ENCODE results near the gene ANKRD52.

ANKRD52 gene

GRCh38 chr12:56236985-56237384 is 21.2 kb downstream of the ANKRD52 start:
- H3K4me3 ChIP-seq (ENCODE audit: low read length): no peak overlapping the region
- H3K9me3 ChIP-seq (ENCODE audit: insufficient read depth, low read length): no peaks in the 10 kb centered on the region
- H3K27ac ChIP-seq (ENCODE audit: low read length): no peak overlapping the region
- TF ChIP-seq CTCF (IDR thresholded peaks at IDR 0.05; ENCODE audit: low read depth, low read length): no peak
- no peak for TF ChIP-seq EZH2phosphoT487 (IDR thresholded peaks at IDR 0.05; ENCODE audit: low read depth)
- no peaks in the 10 kb centered on the region for H3K4me1 ChIP-seq (ENCODE audit: low read length)
- peaks cover 11% of the 10 kb centered on the region for H3K36me3 ChIP-seq (replicated peaks; ENCODE audit: low read depth, low read length)
- no peaks in the 10 kb centered on the region for H4K20me1 ChIP-seq (ENCODE audit: insufficient read depth, low read length)
- H3K9ac ChIP-seq (ENCODE audit: low read length): no peak overlapping the region
- H3K79me2 ChIP-seq (ENCODE audit: low read length): no peaks in the 10 kb centered on the region
- H3K27me3 ChIP-seq (ENCODE audit: low read depth, low read length): no peaks in the 10 kb centered on the region
- H2AFZ ChIP-seq (ENCODE audit: low read depth, low read length): no peak overlapping the region
- no peak overlapping the region for H3K4me2 ChIP-seq (ENCODE audit: low read length)

GRCh38 chr12:56236091-56236490 is 22.1 kb downstream of the ANKRD52 start:
- no peak for TF ChIP-seq EZH2phosphoT487 (IDR thresholded peaks at IDR 0.05; ENCODE audit: low read depth)
- no peak for TF ChIP-seq CTCF (IDR thresholded peaks at IDR 0.05; ENCODE audit: low read depth, low read length)
- H2AFZ ChIP-seq (ENCODE audit: low read depth, low read length): no peak overlapping the region
- no peaks in the 10 kb centered on the region for H3K79me2 ChIP-seq (ENCODE audit: low read length)
- H3K4me2 ChIP-seq (ENCODE audit: low read length): no peak overlapping the region
- H3K36me3 ChIP-seq (replicated peaks; ENCODE audit: low read depth, low read length): peaks cover 6% of the 10 kb centered on the region
- H3K4me1 ChIP-seq (ENCODE audit: low read length): no peaks in the 10 kb centered on the region
- H3K4me3 ChIP-seq (ENCODE audit: low read length): no peak overlapping the region
- H3K9ac ChIP-seq (ENCODE audit: low read length): no peak overlapping the region
- no peaks in the 10 kb centered on the region for H4K20me1 ChIP-seq (ENCODE audit: insufficient read depth, low read length)
- no peaks in the 10 kb centered on the region for H3K9me3 ChIP-seq (ENCODE audit: insufficient read depth, low read length)
- H3K27ac ChIP-seq (ENCODE audit: low read length): no peak overlapping the region
- H3K27me3 ChIP-seq (ENCODE audit: low read depth, low read length): no peaks in the 10 kb centered on the region

- no peak overlapping the region for H2AFZ ChIP-seq (ENCODE audit: low read depth, low read length)
- TF ChIP-seq CTCF (IDR thresholded peaks at IDR 0.05; ENCODE audit: low read depth, low read length) (no peak), EZH2phosphoT487 (IDR thresholded peaks at IDR 0.05; ENCODE audit: low read depth) (no peak)
- H3K9ac ChIP-seq (ENCODE audit: low read length): no peak overlapping the region
- no peaks in the 10 kb centered on the region for H3K9me3 ChIP-seq (ENCODE audit: insufficient read depth, low read length)
- no peaks in the 10 kb centered on the region for H3K27me3 ChIP-seq (ENCODE audit: low read depth, low read length)
- H4K20me1 ChIP-seq (ENCODE audit: insufficient read depth, low read length): no peaks in the 10 kb centered on the region
- no peak overlapping the region for H3K27ac ChIP-seq (ENCODE audit: low read length)
- H3K4me1 ChIP-seq (ENCODE audit: low read length): no peaks in the 10 kb centered on the region
- no peak overlapping the region for H3K4me2 ChIP-seq (ENCODE audit: low read length)
- no peak overlapping the region for H3K4me3 ChIP-seq (ENCODE audit: low read length)
- H3K79me2 ChIP-seq (ENCODE audit: low read length): no peaks in the 10 kb centered on the region
- H3K36me3 ChIP-seq (replicated peaks; ENCODE audit: low read depth, low read length): no peaks in the 10 kb centered on the region
These were observed 23.3 kb downstream of the ANKRD52 start for GRCh38 chr12:56234746-56235436.

- H3K4me2 ChIP-seq (ENCODE audit: low read length): no peak overlapping the region
- H3K9me3 ChIP-seq (ENCODE audit: insufficient read depth, low read length): no peaks in the 10 kb centered on the region
These were observed 27.0 kb downstream of the ANKRD52 start for GRCh38 chr12:56231184-56231582.

More at GRCh38 chr12:56231184-56231582, 27.0 kb downstream of the ANKRD52 start:
- no peak overlapping the region for H2AFZ ChIP-seq (ENCODE audit: low read depth, low read length)
- H3K27me3 ChIP-seq (ENCODE audit: low read depth, low read length): no peaks in the 10 kb centered on the region
- no peak overlapping the region for H3K27ac ChIP-seq (ENCODE audit: low read length)
- no peaks in the 10 kb centered on the region for H3K79me2 ChIP-seq (ENCODE audit: low read length)
- no peak overlapping the region for H3K9ac ChIP-seq (ENCODE audit: low read length)
- TF ChIP-seq EZH2phosphoT487 (IDR thresholded peaks at IDR 0.05; ENCODE audit: low read depth): no peak
- TF ChIP-seq CTCF (IDR thresholded peaks at IDR 0.05; ENCODE audit: low read depth, low read length): no peak
- no peak overlapping the region for H3K4me3 ChIP-seq (ENCODE audit: low read length)
- H3K4me1 ChIP-seq (ENCODE audit: low read length): no peaks in the 10 kb centered on the region
- no peaks in the 10 kb centered on the region for H4K20me1 ChIP-seq (ENCODE audit: insufficient read depth, low read length)
- no peaks in the 10 kb centered on the region for H3K36me3 ChIP-seq (replicated peaks; ENCODE audit: low read depth, low read length)

Measured in OCI-LY3 (cell line).